ENCODE measurements around the gene C5orf58.

DNA sequence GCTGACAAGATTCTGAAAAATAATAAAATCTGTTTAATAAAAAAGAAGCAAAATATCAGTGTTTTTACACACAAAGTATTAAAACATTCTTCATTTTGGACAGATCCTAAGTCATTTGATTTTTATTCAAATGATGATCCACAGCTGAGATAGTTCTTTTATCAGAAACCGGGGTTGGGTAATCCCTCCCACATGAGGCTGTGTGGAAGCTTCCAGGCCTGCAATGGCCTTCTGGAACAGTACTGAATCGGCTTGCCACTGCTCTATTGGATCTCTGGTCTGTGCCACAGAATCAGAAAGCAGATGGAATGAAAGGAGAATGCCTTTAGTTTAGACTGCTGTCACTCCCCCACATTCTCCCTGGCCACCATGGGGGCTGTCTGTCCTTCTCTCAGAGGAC is 6.1 kb upstream of the C5orf58 start:
- no peak for TF ChIP-seq POLR2A (IDR thresholded peaks at IDR 0.05; ENCODE audit: low read depth, low read length)
- TF ChIP-seq TAF1 (IDR thresholded peaks at IDR 0.05; ENCODE audit: borderline replicate concordance, low read depth, low read length), result no peak
